AML-193 (cell line): Measurements from ENCODE around the gene ESRRB.

Source experiments
- DNase-seq, 2 experiments: peaks; one replicate each; lab custom pipeline; 2025; lab: John Stamatoyannopoulos, UW

Gene ESRRB

GRCh38 chr14:76352639-76353281 lies 23.2 kb upstream of the ESRRB start:
- peak; percentile 18 to 24 for DNase-seq

- no peak for DNase-seq
Measured at GRCh38 chr14:76354310-76354709, 21.6 kb upstream of the ESRRB start.

GRCh38 chr14:76355771-76356170 lies 20.2 kb upstream of the ESRRB start:
- DNase-seq = no peak

- DNase-seq = no peak
Measured at GRCh38 chr14:76371066-76371465, 4.9 kb upstream of the ESRRB start.

- no peak for DNase-seq
Measured at GRCh38 chr14:76373456-76373855, 2.5 kb upstream of the ESRRB start.

GRCh38 chr14:76375484-76375883 lies 453 bp upstream of the ESRRB start:
- DNase-seq = no peak

- no peak for DNase-seq
Measured at GRCh38 chr14:76376409-76376877, 506 bp downstream of the ESRRB start.

- DNase-seq = no peak
Measured at GRCh38 chr14:76376878-76377734, 1.2 kb downstream of the ESRRB start.

GRCh38 chr14:76377735-76378074 lies 1.8 kb downstream of the ESRRB start:
- no peak for DNase-seq

GRCh38 chr14:76380991-76381390 lies 5.1 kb downstream of the ESRRB start:
- no peak for DNase-seq

GRCh38 chr14:76381817-76382494 lies 6.0 kb downstream of the ESRRB start:
- DNase-seq = no peak

- no peak for DNase-seq
Measured at GRCh38 chr14:76382495-76382832, 6.5 kb downstream of the ESRRB start.

GRCh38 chr14:76385435-76385834 lies 9.5 kb downstream of the ESRRB start:
- DNase-seq = no peak

- DNase-seq = peak; percentile 42 to 57
Measured at GRCh38 chr14:76386944-76387782, 11.2 kb downstream of the ESRRB start.

GRCh38 chr14:76389841-76390240 lies 13.9 kb downstream of the ESRRB start:
- DNase-seq = no peak

- no peak for DNase-seq
Measured at GRCh38 chr14:76390621-76391020, 14.7 kb downstream of the ESRRB start.

- no peak for DNase-seq
Measured at GRCh38 chr14:76391981-76392690, 16.2 kb downstream of the ESRRB start.

GRCh38 chr14:76394569-76394968 lies 18.6 kb downstream of the ESRRB start:
- no peak for DNase-seq

- DNase-seq = no peak
Measured at GRCh38 chr14:76395161-76395560, 19.2 kb downstream of the ESRRB start.

- DNase-seq = no peak
Measured at GRCh38 chr14:76396714-76397187, 20.8 kb downstream of the ESRRB start.

GRCh38 chr14:76405627-76406026 lies 29.7 kb downstream of the ESRRB start:
- no peak for DNase-seq
